ENCODE results near the gene ADGB.
"Not testable (repeated sequence)": the region's sequence is repeated elsewhere in the genome, so short reads cannot be mapped to it uniquely, and the experiment has no call there.

Gene ADGB

DNA sequence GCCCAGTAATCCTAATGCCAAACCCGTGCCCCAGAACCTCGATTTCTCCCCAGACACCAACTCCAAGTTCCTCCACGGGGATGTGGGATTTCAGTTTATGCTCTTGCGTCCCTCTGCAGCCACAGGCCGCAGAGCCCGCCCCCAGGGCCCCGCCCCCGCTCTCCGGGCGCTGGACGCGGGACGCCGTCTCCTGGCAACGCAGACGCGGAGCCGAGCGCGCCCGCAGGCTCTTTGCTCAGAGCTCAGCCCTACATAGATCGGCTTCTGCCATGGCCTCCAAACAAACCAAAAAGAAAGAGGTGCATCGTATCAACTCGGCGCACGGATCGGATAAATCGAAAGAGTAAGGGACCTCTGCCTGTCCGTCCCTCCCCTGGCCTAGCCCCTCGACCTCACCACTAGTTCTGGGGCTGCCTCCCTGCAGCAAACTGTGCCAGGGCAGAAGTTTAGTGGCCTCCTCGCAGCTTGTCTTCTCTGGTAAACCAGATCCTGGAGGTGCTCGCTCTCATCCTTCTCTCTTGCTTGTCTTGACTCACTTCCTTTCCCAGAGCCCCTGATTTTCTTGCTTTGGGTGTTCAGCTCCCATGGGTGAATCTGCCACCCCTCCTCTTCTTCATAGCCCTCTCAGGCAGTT, at the start of gene ADGB:
TSS of gene ADGB (plus strand) at position 201 of the 634 bp plus-strand sequence. CDS start at position 270, 69 bp downstream.
- peak; percentile 20 for DNase-seq

DNA sequence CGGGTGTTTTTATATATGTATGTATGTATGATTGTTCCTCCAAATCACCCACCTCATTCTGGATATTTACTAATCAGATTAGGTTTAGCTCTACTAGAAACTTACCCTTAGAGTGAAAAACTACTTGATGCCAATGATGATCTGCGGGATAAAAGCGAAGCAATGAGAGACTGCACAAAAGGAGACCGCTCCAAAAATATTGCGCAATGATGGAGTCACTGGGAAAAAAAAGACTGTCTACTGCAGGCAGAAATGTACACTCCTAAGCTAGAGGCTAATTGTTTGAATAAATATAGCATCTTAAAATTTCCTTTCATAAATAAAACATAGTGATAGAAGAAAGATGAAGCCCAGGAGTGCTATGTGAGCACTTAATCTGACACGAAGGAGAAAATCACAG, 47.9 kb upstream of the ADGB start:
- DNase-seq: no peak

DNA sequence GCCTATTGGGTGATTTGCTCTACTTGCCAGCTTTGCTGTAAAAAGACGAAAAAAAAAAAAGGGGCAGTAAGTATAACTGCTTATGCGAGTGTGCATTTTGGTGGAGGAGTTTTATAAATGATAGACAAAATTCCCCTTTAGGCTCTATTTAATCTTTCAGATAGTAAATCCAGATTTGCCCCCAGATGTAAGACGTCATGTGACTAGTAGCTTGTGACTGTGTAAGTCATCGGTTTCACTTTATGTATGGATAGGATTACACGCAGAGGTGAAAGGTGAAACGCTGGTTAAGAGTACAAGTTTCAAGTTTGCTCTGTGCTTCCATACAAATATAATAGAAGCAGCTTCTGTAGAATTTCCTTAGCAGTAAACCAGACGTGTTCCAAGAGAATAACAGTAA, 47.2 kb upstream of the ADGB start:
- DNase-seq: no peak

DNA sequence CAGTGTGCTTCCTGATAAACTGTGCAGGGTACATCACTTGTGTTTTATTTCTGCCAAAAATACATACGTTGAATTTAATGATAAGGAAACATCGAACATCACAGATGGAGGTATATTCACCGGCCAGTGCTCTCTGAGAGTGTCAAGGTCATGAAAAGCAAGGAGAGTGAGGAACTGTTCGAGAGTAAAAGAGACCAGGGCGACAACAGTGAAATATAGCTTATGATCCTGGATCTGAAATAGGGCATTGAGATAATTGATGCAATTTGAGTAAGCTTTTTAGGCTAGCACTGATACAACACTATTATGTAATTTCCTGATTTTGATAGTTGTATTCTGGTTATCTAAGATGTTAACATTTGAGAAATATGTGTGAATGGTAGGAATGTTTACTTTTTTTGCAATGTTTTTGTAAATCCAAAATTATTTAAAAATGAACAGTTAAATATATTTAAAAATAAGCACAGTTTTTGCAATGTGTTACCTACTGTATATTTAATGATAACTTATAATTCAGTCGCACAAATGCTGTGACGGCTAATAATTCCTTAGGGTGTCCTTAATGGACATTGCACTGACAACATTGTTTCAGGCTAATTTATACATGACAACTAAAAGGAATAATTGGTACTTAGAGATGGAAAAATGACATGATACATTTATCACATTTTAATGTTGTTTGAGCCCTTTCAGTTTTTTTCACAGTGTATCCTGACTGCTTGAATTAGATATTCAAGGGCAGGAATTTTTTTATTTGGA, 45.2 kb upstream of the ADGB start:
- DNase-seq: no peak

DNA sequence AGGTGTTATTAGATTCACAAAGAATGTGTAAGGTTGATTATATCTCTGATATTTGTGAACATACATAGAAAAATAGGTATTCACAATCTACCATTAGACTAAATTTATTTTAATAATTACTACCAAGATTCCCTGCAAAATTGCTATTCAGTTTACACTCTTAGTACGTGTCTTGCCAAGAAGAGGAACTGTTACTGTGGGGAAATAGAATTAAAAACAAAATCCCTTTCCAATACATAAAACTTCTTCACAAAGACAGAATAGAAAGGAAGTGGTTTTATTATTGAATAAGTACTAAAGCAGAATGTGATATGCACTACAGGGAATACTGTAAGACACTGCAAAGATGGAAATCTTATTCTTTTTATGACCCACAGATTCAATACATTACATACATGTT, 38.2 kb upstream of the ADGB start:
- no peak for DNase-seq

DNA sequence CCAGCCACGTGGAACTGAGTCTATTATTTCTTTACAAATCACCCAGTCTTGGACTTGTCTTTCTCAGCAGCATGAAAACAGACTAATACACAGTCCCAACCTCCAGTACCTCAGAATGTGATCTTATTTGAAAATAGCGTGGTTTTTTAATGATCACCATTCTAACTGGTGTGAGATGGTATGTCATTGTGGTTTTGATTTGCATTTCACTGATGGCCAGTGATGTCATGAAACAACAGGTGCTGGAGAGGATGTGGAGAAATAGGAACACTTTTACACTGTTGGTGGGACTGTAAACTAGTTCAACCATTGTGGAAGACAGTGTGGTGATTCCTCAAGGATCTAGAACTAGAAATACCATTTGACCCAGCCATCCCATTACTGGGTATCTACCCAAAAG, 32.1 kb upstream of the ADGB start:
- not testable (repeated sequence) for DNase-seq

DNA sequence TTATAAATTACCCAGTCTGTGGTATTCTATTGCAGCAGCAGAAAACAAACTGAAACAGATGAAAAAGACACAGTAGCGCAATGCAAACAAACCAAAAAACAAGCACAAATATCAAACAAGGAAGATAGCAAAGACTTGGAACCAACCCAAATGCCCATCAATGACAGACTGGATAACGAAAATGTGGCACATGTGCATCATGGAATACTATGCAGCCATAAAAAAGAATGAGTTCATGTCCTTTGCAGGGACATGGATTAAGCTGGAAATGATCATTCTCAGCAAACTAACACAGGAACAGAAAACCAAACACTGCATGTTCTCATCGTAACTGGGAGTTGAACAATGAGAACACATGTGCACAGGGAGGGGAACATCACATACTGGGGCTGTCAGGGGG, 30.2 kb upstream of the ADGB start:
- DNase-seq: not testable (repeated sequence)

DNA sequence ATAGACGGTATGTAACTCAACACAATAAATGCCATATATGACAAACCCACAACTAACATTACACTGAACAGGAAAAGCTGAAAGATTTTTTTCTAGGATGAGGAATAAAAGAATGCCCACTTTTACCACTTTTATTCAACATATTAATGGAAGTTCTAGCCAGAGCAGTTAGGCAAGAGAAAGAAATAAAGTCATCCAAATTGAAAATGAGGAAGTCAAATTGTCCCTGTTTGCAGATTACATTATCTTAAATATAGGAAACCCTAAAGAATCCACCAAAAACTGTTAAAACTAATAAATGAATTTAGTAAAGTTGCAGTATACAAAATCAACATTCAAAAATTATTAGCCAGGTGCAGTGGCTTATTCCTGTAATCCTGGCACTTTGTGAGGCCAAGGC, 24.6 kb upstream of the ADGB start:
- DNase-seq: no peak

DNA sequence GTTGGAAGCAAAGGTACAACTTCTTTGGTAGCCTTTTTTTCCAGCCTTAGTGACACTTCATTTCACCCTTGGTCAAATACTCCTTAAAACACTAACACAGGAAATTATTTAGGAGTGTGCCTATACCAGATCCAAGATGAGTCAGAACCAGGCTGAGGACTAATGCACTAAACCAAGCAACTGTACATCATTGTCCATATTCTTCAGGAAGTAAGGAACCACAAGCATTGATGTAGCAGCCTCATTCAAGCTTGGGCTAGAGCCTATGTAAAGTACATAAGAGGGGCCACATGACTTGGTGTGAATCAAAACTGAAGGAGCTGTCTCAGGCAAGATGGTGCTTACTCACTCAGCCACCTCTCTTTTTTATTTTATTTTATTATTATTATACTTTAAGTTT, 20.7 kb upstream of the ADGB start:
- DNase-seq: no peak

DNA sequence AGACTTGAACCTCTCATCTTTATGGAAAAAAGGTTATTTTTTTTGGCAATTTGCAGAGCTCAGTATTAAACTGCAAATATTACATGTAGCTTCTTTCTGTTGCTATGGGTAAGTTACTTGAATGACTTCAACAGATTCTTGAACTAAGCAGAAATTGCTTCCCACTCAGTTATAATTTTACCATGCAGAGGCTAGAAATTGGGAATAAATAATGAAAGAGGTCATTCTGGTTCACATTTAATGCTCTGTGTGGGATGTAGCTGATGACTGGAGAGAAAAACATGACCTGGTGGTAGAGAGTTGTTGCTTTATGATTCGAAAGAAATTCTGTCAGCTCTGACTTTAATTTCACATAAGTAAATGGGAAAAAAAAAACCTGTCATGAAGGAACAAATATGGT, 16.8 kb upstream of the ADGB start:
- DNase-seq: no peak

DNA sequence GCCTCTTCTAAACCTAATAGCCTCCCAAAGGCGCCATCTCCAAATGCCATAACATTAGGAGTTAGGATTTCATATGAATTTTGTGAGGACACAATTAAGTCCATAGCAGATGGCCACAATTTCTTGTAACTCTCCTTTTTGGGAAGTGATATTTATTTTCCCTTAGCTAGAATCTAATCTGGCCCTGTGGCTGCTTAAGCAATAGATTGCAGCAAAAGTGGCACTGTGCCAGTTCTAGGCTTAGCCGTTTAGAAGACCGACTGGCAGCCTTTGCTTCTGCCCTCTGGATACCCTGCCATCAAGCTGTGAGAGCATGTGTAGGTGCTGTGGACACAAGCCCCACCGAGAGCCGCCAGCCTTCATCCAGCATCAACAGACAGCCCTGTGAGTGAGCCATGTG, 15.9 kb upstream of the ADGB start:
- DNase-seq: no peak

DNA sequence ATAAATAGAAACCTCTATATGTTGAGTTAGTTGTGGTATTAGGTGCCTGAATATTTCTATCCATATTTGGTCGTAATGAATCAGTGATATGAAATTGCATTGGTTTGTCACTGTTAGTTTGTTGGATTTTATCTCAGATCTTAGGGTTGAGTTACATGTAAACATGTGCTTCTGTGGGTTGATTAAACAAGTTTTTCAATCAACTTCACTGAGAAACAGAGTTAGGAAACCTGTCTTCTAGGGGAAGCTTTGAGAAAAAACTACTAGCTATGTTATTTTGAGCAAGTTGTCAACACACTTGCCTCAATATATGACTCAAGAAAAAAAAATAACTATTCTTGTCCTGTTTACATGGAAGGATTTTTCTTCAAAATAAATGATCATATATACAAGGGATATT, 14.8 kb upstream of the ADGB start:
- no peak for DNase-seq

DNA sequence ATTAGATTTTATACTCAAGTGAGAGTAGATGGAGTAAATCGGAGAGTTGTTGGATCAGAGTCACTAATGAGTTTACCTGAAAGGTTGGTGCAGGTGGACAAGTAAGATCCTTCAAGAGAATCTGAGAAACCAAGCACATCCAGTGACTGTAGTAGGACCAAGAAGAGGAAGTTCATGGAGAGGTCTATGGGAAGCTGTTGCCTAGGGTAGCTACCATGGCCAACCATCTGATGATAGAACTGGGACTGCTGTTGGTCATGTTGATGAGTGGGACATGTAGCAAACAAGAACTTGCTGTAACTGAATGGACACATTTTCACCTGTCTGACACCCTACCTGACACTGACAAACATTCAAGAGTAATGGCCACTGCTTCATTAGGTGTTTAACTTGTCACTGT, 11.3 kb upstream of the ADGB start:
- DNase-seq: no peak

DNA sequence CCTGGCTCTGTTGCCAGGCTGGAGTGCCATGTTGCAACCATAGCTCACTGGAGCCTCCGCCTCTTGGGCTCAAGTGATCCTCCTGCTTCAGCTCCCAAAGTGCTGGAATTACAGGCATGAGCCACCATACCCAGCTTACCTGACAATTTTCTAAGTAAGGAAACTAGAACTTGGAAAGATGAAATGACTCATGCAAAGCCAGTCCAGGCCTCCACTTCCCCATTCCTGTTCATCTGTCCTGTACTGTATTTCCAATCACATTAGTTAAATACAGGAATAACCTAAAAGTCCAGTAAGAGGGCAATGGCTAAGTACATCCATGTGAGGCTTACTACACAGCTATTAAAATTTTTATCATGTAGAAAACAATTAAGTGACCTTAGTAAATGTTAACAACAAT, 8.3 kb upstream of the ADGB start:
- DNase-seq: no peak

DNA sequence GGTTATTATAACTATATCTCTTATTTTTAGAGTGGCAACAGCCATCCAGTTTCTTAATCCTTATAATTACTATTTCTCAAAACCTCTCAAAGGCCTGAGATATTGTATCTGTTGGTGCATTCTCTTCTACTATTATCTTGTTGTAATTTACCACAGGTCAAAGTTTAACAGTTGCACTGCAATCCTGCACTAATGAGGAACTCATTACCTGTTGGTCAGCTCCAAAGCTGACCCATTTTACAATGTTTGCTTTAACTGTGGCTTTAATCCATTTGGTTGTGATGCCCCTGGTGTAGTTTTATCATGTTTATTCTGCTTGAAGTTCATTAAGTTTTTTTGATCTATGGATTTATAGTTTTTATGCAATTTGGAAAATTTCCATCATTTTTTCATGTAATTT, 6.3 kb upstream of the ADGB start:
- no peak for DNase-seq

DNA sequence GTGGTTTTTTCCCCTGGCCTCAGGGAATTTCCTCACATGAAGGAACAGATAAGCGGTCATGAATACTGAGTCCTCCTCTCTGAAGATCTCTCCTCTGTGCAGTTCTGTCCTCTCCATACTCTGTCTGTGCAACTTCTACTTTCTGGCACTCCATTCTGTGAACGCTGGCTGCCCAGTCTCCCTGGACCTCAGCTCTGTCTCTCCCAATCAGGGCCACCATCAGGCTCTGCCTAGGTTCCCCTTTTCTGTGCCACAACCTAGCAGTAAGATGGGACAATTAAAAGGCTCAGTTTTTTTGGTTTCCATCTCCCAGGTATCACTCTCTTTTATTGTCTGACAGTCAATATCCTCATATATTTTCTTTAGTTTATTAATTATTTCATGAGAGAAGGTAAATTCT, 4.8 kb upstream of the ADGB start:
- no peak for DNase-seq

DNA sequence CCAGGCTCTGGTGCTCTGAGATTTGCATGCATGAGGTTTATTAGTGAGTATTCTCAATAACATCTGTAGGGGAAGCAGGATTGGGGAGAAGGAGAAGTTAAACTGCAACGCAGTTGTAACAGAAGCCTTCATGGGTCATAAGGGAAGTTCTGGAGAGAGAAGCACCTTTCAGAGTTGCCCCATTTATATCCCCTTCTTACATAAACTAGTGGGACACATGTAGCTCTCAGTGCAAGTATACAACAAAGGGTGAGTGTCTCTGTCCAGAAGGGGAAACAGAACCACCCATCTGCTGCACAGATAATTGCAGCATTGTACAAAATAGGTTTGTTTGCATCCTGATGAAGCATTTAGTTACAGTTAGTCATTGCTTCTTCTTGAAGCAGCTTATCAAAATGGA, 4.3 kb upstream of the ADGB start:
- DNase-seq: no peak

DNA sequence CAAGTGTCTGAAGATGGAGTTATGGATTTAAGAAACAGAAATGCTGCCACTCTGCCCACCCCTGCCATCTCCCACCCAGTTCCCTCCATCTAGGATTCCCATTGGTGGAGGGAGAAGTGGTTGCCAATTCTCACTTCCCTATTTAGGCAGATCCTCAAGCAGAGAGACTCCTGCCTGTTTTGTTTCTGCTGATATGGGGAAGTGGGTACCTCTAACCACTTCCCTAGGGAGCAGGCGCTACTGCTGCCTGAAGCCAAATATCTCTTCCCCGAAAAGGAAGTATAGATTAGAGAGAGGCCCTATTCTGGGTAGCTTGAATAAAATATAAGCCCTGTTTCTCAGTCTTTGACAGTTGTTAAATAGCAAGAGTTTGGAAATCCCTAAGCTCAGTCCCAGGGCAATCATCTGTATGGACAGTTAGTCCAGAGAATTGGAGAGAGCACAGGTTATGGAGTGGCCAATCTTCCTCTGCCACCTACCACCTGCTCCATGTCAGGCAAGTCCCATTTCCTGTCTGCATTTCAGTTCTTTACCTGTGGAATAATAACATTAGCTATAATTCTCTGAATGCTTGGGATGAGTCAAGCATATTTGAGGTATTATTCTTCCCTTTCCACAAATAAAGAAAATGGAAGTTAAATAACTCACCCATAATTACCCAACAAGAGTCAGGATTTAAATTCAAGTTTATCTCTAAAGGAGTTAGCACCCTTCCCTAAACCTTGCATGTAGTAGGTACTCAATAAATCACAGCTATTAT, 2.6 kb upstream of the ADGB start:
- no peak for DNase-seq

DNA sequence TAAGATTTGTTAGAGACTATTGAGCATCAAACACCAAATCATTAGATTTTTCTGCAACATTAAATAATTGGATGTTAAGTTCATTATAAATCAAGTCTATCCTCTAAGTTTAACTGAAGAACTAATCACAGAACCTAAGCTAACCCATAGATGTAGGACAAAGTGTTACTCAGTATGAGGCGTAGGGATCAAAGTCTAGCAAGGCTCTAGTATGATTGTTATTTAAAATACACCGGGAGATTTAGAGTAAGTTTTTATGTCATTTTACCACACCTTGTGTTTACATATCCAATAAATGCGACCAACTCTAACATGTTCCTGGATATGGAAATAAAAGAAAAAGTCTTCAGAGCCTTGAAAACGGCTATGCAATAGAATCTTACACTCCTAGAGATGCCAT, 2.6 kb downstream of the ADGB start:
- no peak for DNase-seq

DNA sequence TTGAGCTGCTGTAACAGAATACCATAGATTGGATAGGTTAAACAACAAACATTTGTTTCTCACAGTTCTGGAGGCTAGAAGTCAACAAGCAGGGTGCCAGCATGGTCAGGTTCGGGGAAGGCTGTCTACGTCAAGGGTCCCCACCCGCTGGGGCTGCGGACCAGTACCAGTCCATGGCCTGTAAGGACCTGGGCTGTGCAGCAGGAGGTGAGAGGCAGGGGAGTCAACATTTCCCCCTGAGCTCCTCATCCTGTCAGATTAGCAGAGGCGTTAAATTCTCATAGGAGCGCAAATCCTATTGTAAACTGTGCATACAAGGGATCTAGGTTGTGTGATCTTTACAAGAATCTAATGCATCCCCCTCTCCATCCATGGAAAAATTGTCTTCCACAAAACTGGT, 3.8 kb downstream of the ADGB start:
- DNase-seq: no peak

DNA sequence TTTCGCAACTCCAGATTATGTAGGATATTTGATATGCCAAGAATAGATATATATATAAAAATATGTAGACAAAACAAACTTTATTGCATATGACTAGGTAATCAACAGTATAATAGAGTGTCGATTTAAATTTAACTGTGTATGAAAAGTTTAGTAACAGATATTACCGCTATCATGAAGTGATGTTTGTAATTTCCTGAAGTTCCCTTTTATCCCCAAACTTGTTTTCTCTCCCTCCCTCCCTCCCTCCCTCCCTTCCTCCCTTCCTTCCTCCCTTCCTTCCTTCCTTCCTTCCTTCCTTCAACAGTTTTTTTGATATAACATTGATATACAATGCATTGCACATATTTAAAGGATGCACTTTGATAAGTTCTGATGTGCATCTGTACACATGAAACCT, 15.2 kb downstream of the ADGB start:
- DNase-seq: no peak

DNA sequence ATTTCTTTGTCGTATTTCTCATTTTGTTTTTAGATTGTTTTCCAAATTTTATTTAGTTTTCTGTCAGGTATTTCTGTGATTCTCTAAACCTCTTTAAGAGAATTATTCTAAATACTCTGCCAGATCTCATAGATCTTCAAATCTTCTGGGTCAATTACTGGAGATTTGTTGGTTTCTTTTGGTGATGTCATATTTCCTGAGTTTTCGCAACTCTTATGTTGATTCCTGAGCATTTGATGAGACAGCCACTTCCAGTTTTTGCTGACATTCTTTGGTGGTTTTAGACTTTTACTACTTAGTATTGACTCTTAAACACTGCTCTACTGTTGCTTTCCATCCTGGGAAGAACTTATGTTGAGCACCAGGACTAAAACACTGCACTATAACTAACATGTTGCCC, 21.9 kb downstream of the ADGB start:
- no peak for DNase-seq

DNA sequence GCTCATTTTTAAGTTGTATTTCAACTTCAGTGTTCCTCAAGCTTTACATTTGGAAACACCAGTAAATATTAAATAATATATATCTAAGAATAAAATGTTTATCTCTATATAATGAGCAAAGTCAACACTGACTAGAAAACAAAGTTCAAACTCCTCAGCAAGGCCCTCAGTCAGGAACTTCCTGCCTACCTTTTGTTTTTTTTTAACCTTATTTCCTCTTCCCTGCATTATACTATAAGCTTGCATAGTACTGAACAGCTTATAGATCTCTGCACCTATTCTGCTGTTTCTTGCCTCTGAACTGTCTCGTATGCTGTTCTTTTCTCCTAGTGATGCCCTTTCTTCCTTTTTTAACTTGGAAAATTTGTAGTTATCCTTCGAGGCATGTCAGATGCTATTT, 29.6 kb downstream of the ADGB start:
- no peak for DNase-seq

DNA sequence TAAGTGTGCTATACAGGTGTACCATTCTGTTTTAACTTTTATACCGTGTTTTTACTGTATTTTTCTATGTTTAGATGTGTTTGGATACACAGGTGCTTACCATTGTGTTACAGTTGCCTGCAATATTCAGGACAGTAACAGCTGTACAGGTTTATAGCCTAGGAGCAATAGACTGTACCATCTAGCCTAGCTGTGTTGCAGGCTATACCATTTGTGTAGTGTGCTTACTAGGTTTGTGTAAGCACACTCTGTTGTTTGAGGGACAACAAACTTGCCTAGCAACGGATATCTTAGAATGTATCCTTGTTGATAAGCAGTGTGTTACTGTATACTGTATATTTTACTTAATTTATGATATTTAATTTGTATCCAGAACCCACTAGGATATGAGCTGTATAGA, 35.2 kb downstream of the ADGB start:
- no peak for DNase-seq

Measured in NCI-H510A treated with DMSO at 0.1 percent for 48 hours (cell line).